Measurements from ENCODE around the gene ZBTB20. TPM values are rescaled to one million over a fixed set of nuclear protein-coding genes. Genes with fewer than 3 reads are reported as not detected.
A peak's percentile ranks its signal among the peaks of the same experiment; 100 is the strongest.

The ZBTB20 gene
- total RNA-seq, 1 donor from 2014 or later, result 61.0 TPM

GRCh38 chr3:114451051-114451451 is 696.0 kb downstream of the ZBTB20 start:
- no peak for DNase-seq
- intact Hi-C loops (cut with DNase I), result no loop called here
- peaks cover 31% of the 10 kb centered on the region for H3K4me1 ChIP-seq
- H3K9me3 ChIP-seq, result no peaks in the 10 kb centered on the region
- no peak for ATAC-seq
- H3K27ac ChIP-seq, result peak overlapping the region; percentile 82
- H3K27me3 ChIP-seq, result no peaks in the 10 kb centered on the region
- H3K36me3 ChIP-seq, result no peaks in the 10 kb centered on the region
- peak overlapping the region; percentile 35 for H3K4me3 ChIP-seq
- no peak for TF ChIP-seq CTCF (IDR thresholded peaks at IDR 0.05)

GRCh38 chr3:114450008-114450596 is 697.0 kb downstream of the ZBTB20 start:
- intact Hi-C loops (cut with DNase I), result no loop called here
- no peak for TF ChIP-seq CTCF (IDR thresholded peaks at IDR 0.05)
- Histone ChIP-seq H3K36me3 (no peaks in the 10 kb centered on the region), H3K4me1 (peaks cover 27% of the 10 kb centered on the region), H3K9me3 (no peaks in the 10 kb centered on the region), H3K27ac (no peak overlapping the region), H3K4me3 (no peak overlapping the region), H3K27me3 (no peaks in the 10 kb centered on the region)
- no peak for ATAC-seq
- no peak for DNase-seq

- H3K9me3 ChIP-seq, result no peaks in the 10 kb centered on the region
- ATAC-seq, result no peak
Measured at GRCh38 chr3:114449271-114450007, 697.6 kb downstream of the ZBTB20 start.

GRCh38 chr3:114447950-114448479 is 699.1 kb downstream of the ZBTB20 start:
- Histone ChIP-seq H3K27ac (no peak overlapping the region), H3K4me3 (no peak overlapping the region), H3K9me3 (no peaks in the 10 kb centered on the region), H3K27me3 (no peaks in the 10 kb centered on the region), H3K4me1 (peaks cover 21% of the 10 kb centered on the region), H3K36me3 (no peaks in the 10 kb centered on the region)
- TF ChIP-seq CTCF (IDR thresholded peaks at IDR 0.05), result no peak
- intact Hi-C loops (cut with DNase I), result no loop called here
- ATAC-seq, result no peak
- no peak for DNase-seq

More at GRCh38 chr3:114449271-114450007, 697.6 kb downstream of the ZBTB20 start:
- no peak overlapping the region for H3K4me3 ChIP-seq
- H3K27ac ChIP-seq, result no peak overlapping the region
- DNase-seq, result no peak
- H3K27me3 ChIP-seq, result no peaks in the 10 kb centered on the region
- TF ChIP-seq CTCF (IDR thresholded peaks at IDR 0.05), result no peak
- peaks cover 26% of the 10 kb centered on the region for H3K4me1 ChIP-seq
- intact Hi-C loops (cut with DNase I), result no loop called here
- no peaks in the 10 kb centered on the region for H3K36me3 ChIP-seq

- no peaks in the 10 kb centered on the region for H3K27me3 ChIP-seq
- intact Hi-C loops (cut with DNase I), result no loop called here
- no peak for TF ChIP-seq CTCF (IDR thresholded peaks at IDR 0.05)
- H3K4me3 ChIP-seq, result no peak overlapping the region
- H3K9me3 ChIP-seq, result no peaks in the 10 kb centered on the region
- DNase-seq, result no peak
- no peak overlapping the region for H3K27ac ChIP-seq
- H3K4me1 ChIP-seq, result peaks cover 19% of the 10 kb centered on the region
- ATAC-seq, result no peak
- H3K36me3 ChIP-seq, result no peaks in the 10 kb centered on the region
Measured at GRCh38 chr3:114447545-114447944, 699.5 kb downstream of the ZBTB20 start.

All from upper lobe of right lung (tissue), 1 donor.